Activated T-cell treated with anti-CD3 and anti-CD28 coated beads, Interleukin-2, amount 50 U/mL, for 48 hours (primary cell): ENCODE measurements around the gene USH1G.

Experiments used
- DNase-seq, 2 experiments: peaks; one replicate each; pipeline ENCODE4 v3.0.0-alpha.2; 2020

The USH1G gene

GRCh38 chr17:74953134-74953687 is 30.2 kb upstream of the USH1G start:
- no peak for DNase-seq

- DNase-seq, result no peak
These were observed 29.5 kb upstream of the USH1G start for GRCh38 chr17:74952431-74953133.

- DNase-seq, result no peak
These were observed 28.8 kb upstream of the USH1G start for GRCh38 chr17:74951680-74952421.

GRCh38 chr17:74951065-74951464 is 28.0 kb upstream of the USH1G start:
- DNase-seq, result no peak

- DNase-seq, result no peak
These were observed 27.2 kb upstream of the USH1G start for GRCh38 chr17:74950207-74950606.

DNA sequence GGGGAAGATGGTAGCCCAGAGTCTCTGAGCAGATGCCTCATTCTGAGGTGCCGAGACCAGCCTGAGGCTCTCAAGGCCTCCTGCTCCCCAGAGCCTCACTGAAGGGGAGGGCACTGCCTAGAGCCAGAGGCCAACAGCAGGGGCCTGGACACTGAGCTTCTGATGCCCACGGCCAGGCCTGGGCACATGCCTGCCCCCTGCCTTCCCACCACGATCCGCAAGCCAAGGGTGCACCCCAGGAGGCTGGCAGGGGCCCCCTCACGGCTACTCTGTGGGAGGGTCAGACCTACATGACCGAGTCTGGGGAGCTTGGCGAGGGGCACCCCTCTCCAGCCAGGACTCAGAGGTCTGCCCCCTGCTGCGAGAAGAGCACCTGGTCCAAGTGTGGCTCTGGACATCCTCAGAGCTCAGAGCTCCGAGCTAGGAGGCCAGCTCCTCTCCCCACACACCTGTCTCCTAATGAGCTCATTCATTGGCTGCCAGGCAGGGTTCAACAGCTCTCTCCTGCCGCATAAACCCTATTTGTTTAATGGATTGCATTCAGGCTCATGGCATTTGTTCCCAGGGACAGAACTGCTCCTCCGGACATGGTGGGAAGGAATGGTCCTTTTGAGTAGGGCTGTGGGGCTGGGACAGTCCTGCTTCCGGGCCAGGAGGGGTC is 26.5 kb upstream of the USH1G start:
- no peak for DNase-seq

- DNase-seq, result no peak
These were observed 24.1 kb upstream of the USH1G start for GRCh38 chr17:74947041-74947754.

- no peak for DNase-seq
These were observed 23.6 kb upstream of the USH1G start for GRCh38 chr17:74946641-74947040.

GRCh38 chr17:74945543-74945942 is 22.5 kb upstream of the USH1G start:
- no peak for DNase-seq

- DNase-seq, result no peak
These were observed 20.9 kb upstream of the USH1G start for GRCh38 chr17:74943808-74944522.

DNA sequence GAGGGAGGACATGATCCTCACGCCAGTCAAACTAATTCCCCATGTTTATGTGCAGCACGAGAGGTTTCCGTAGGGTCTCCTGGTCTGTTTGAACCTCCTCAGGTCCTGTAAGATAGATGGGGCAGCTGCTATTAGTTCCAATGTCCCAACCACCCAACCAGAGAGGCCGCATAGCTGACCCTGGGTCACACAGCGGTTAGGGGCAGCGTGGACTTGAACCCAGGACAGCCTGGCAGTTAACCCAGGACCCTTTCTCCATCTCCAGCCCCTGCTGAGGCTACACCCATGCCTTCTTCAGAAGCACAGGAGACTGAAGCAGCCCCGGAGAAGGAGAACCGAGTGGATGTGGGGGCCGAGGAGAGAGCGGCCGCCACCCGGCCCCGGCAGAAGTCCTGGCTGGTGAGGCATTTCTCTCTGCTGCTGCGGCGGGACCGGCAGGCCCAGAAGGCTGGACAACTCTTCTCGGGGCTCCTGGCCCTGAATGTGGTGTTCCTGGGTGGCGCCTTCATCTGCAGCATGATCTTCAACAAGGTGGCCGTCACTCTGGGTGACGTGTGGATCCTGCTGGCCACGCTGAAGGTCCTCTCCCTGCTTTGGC is 18.2 kb upstream of the USH1G start:
- no peak for DNase-seq

GRCh38 chr17:74939534-74939933 is 16.5 kb upstream of the USH1G start:
- no peak for DNase-seq

- no peak for DNase-seq
These were observed 15.3 kb upstream of the USH1G start for GRCh38 chr17:74938194-74938950.

DNA sequence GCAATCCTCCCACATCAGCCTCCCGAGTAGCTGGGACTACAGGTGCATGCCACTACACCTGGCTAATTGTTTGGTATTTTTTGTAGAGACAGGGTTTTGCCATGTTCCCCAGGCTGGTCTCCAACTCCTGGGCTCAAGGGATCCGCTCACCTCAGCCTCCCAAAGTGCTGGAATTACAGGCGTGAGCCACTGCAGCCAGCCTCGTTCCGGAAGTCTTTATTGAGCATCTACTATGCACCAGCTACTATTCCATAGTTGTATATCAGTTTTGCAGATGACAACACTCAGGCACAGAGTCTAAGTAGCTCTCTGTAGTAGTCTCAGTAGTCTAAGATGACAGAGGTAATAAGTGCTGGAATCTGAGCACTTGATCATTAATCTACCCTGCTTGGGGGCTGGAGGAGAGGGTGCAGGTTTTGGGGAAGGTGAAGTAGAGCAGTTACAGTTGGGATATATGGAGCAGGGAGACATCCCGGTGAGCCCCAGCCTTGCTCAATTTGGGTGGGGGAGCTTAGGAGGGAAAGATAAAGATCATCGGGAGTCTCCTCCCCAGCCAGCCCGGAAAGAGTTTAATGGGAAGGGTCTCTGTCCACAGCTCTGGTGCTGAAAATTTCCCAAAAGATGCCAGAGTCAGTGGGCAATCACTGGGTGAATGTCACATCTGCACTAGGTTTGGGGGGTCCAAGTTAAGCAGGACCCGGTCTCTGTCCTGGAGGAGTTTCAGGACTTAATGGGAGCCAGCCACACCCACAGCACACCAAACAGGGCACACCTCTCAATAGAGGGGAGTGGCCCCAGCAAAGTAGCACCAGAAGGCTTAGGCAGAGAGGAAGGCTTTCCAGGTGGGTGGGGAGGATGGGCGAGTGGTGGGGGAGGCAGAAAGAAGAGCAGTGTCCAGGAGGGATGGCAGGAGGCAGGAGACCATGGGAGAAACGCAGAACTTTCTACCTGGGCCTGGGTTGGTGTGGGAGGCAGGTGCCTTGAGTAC is 14.3 kb upstream of the USH1G start:
- DNase-seq, result no peak

DNA sequence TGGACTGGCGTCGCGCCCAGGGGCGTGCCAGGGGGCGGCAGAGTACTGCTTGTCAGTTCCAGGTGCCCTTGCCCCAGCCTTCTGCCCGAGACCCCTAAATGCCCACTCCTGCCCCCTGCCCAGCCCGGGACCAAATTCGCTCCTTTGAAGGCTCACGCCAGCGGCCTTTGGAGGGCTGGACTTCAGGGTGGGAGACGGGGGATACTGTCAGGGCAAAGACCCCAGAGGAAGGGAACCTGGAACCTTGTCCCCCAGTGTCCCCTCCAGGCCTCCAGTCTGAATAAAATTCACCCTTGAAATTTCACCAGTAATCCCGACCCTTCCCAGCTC is 13.4 kb upstream of the USH1G start:
- no peak for DNase-seq

DNA sequence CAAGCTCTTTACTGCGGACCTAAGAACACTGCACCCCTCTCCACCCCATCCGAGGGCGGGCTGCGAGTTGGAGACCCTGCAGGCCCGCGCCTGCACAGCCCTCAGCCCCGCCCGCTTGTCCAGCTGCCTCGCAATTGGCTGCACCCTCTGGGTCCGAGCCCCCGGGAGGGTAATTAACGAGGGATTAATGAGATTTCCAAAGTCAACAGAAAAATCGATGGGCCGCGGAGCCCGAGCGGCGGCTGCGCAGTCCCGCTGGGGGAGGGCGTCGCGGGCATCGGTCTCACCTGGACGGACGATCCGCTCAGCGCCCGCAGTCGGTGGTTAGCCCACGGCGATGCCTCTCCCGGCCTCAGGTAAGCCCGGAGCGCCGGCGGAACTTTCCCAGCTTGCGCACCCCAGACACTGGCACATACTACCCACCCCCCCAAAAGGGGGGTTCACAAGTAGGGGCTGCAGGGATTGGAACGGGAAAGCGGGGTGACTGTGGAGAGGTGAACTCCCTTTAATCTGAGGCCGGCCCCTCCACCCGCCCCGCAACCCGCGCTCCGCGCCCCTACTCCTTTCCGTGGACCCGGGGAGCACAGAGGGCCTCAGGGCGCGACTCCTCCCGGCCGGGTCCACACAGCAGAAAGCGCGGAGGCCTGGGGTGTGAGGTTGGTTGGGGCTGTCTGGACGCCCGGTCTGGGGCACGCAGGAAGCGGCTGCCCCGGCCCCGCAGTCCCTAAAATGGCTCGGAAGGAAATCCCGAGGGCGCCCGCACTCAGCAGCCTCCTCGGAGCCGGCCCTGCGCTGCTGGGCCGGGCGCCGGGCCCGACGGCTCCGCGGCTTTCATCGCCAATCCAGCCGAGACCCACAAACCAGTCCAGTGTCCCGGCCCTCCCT is 12.8 kb upstream of the USH1G start, which contains the start of gene OTOP3:
OTOP3 (plus strand) TSS at position 314 of the 885 bp plus-strand sequence; CDS start at position 338, 24 bp downstream.
- DNase-seq, result no peak

GRCh38 chr17:74935048-74935447 is 12.0 kb upstream of the USH1G start:
- no peak for DNase-seq

DNA sequence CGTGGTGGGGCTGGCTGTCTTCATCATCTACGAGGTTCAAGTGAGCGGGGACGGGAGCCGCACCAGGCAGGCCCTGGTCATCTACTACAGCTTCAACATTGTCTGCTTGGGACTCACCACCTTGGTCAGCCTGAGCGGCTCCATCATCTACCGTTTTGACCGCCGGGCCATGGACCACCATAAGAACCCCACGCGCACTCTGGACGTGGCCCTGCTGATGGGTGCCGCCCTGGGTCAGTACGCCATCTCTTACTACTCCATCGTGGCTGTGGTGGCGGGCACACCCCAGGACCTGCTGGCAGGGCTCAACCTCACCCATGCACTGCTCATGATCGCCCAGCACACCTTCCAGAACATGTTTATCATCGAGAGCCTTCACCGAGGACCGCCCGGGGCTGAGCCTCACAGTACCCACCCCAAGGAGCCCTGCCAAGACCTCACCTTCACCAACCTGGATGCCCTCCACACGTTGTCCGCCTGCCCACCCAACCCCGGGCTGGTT is 7.5 kb upstream of the USH1G start:
- DNase-seq, result no peak

GRCh38 chr17:74928786-74929185 is 5.7 kb upstream of the USH1G start:
- DNase-seq, result no peak
